GM19193 (cell line): ENCODE measurements around the gene ELF4.

ENCODE experiments used
- POLR2A ChIP-seq: IDR thresholded peaks from 4 replicates; pipeline ENCODE4 v1.6.1; 2011; ENCODE audit not compliant: insufficient read depth, insufficient read length; ENCODE audit errors: extremely low read depth

The ELF4 gene

DNA sequence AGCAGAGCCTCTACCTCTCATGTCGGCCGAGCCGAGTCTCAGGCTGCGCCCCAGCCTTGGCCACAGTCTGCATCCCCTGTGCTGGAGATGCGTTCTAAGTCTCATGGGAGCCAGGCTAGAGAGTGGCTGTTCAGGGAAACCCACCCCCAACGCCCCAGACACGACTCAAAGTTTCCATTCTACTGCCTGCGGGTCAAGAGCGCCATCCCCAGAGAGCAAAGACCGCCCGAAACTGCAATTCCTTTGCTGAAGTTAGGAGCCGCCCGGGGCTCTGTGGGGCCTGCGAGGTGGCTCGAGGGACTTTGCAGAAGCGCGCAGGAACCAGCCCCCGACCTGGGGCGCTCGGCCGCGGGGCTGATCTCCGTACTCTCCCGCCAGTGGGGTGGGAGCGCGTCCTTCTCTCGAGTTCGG lies 10.0 kb upstream of the ELF4 start:
- no peak for TF ChIP-seq POLR2A

DNA sequence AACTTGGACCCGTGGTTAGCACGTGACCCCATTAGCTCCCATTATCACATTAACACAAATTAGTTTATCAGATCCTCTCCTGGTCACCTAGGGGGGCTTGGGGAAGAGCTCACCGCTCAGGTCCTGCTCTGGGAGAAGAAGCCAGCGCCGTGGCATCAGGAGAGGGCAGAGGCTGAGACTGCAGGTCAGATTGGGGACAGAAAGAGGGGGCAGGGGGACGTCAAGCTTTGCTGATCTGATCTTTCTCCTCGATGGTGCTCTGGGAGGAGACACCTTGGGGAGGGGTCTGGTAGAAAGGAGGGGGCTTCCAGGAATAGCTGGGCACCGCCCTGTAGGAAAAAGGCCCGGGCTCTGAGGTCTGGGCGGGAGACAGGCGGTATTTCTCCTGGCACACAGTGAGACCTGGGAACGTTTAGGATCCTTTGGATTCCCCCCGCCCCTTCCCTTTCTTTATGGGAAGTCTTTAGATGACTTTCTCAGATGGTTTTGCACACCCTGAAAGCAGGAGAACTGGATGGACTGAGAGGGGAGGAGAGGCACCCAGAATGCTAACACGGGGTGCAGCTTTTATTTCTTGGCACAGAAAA lies 9.1 kb upstream of the ELF4 start:
- no peak for TF ChIP-seq POLR2A

DNA sequence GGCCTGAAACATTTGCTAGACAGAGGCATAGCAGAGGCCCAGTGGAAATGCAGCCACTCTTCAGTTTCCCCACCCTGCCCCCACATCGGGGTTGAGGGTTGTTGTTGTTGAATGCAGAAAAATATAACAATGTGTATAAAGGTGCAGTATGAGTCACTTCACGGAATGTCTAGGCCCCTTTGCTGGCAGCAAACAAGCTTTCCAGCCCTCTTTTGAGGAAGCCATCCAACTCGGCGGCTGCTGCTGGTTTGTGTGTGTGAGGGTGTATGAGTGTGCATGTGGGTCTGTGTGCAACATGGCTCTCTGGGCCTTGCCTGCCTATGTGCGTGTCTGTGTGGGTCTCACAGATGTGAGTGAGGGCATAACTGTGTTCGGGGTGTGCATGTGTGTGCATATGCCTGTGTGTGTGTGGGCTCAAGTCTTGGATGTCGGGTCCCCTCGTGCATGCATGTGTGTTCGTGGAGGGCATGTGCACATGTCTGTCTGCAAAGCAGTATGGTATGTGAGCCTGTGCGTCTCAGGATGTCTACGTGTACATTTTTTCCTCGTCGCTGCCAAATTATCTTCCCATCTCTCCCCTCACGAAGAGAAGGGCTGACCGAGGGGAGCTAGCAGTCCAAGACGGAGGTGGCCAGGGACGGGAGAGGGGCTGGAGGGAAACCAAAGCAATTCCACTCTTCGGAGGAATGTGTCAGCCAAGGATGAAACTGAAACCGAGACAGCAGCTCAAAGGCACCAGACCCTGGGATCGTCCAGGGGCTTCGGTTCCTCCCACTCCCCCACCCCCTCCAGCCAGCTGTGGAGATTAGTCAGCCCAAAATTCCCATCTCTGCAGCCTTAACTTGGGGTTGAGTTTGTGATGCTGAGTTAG lies 8.4 kb upstream of the ELF4 start:
- TF ChIP-seq POLR2A = no peak

DNA sequence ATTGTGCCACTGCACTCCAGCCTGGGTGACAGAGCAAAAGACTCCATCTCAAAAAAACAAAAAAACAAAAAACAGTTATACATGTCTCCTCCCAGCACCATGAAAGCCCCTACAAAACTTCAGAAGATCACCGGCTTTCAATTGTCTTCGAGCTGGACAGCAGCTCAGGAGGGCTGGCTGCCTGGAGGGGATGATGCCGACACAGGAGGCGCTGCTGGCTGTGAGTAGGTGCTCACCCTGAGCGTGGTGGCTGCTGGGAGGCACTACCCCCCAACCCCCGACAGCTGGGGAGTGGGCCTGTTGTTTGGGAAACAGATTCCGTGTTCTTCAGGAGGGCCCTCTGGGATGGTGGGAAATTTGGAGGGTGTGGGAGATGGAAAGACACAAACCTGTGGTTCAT lies 6.9 kb upstream of the ELF4 start:
- TF ChIP-seq POLR2A = no peak

DNA sequence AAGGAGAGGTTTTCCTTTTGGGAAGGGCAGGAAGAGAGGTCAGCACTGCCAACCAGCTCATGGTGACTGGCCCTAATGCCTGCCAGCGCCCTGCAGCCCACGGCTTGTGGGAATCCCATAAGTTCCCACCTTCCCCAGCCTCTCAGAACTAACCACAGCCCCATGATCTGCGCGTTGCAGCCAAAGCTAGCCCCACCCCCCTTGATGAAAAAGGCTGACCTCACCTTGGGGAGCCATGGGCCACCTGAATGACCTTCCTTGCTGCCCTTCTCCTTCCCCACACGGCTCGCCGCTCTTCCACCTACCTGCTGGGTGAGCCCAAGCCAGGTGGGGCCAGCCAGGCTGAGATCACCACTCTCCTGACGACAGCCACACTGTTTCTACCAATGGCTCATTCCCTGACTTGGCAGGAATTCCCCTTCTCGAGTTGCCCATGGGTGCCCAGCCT lies 3.9 kb upstream of the ELF4 start:
- no peak for TF ChIP-seq POLR2A

DNA sequence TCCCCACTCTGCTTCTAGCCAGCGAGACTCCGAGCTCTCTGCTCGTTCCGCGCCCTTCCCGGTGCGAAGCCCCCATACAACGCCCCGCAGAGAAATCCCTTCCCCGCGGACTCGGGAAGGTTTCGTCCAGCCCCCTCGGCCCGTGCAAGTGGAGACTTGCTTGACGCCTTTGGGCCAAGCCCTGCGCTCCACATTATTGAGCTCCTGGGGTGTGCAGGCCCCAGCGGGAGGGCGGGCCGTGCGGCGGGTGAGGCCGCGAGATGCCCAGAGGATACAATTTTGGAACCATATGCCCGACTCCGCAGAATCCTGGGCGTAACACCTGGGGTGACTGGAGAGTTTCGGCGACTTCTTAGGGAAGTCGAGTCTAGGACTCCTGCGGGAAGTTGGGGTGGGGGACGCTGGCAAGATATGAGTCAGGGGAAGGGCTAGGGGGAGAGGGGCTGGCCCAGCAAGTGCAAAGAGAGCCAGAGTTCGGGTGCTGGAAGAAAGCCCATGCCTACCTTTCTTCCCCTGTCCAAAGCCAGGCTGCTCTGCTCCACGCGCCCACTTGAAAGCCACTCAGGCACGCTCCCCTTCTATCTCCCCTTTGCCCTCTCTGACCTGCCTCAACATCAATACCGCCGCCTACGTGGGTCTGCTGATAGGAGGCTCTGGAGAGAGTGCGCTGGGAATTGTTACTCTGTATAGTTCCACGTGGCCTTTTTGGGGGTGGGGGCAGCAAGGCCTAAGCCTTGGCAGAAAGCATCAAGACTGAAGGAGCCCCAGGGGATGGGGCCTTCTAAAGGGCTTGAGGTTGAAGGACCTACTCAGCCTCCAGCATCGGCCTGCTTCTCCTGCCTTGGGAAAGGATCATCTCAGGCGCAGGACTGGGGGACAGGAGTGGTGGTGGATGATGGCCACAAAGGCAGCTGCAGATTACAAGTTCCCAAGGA lies 1.2 kb upstream of the ELF4 start:
- no peak for TF ChIP-seq POLR2A

DNA sequence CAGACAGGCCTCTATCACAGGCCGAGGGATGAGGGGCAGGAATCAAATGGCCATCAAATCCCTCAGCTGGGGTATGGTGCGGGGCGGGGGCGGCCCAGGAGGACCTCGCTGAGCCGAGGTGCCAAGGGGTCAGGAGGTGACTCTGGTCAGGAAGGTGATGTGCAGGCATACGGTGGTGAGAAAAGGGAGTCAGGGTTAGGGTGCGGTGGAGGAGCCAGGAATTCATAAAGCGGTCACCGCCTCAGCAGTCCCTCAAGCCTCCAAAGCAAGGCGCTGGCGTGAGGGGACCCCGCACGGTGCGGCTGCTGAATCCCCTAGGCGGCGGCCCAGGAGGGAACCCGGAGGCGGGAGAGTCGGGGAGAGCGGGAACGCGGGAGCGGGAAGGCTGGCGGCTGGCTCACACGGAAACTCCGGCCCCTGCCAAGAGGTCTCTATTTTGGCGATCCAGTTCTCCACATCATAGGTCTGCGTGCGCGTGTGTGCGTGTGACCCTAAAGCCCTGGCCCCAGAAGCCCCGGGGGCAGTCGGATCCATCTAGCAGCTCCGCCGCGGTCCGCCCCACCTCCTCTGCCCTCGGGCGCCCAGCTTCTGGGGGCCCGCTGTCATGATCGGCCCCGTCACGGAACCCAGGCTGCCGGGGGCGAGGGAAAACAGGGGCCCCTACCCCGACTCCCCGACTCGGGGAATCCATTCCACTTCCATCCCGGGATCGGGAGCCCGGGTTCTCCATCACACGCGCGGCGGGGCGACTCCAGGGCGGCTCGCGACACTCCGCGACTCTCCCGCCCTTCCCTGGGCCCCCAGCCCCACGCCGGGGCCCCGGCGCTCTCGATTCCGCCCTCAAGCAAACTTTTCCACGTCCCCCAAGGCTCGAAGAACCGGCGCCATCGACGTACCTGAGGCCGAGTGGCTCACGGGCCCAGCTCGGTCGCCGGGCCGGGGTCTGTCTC lies 593 bp downstream of the ELF4 start:
- TF ChIP-seq POLR2A = no peak

DNA sequence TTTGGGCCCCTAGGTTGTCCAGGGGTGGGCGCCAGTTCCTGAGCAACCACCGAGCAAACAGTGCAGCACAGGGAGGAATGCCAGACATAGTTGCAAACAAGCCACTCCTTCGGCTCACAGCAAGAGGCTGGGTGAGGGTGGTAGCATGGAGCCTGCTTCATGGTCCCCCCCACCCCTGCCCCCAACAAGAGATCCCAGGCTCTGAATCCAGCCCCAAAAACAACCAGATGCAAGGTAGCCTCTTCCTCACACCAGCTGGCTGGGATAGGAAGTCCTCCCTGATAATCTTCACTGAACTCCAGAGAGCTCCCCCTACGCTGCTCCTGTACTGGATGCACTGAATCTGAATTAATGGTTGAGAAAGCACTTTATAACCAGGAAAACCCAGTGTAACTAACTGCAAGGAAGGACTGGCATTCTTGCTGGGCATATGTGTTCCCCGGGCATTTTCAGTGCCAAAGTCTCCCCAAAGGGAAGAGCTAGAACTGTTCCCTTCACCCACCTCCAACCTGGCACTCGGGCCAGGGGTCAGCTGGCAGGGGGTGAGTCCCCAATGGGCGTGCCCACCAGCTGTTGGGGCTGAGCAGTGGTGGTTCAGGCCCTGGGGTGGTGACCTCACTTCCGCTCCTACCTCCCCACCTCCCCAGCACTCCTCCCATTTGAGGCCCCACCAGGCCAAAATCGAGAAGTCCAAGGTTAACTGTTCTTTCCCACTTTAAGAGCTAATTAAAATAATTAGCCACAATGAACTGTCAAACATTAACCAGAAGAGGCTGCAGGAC lies 1.5 kb downstream of the ELF4 start:
- TF ChIP-seq POLR2A = no peak

DNA sequence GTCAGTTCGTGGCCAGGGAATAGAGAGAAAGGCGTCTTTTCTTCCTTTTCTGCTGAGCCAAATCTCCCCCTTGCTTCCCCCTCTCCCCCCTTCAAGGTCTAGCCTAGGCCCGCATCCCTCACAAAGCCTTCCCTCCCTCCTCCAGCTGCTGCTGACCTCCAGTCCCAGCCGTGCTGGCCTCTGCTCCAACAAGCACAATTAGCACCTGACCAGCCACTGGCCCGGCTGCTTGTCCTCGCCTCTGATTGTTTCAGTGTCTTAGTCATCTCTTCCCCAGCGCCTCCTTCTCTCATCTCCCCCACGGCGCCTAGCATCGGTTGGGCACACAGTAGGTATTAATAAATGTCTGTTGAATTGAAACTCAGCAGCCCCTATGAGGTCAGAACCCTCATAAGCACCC lies 4.2 kb downstream of the ELF4 start:
- no peak for TF ChIP-seq POLR2A

DNA sequence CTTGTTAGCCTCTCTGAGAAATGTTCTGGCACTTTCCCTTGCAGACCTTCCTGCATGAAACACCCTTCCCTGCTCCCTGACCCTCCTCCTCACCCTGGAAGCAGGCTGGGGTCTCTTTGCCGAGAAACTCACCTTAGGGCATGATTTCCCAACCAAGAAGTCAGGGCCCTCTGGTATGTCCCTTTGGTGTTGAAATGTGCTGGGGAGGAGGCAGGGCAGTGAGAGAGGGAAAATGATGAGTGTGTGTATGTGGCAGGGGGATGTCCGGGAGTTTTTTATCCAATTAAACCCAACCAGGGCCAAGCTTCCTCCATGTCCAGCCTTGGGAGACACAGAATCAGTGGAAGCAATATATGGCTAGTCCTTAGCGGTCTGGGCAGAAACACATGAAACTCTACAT lies 5.1 kb downstream of the ELF4 start:
- no peak for TF ChIP-seq POLR2A

DNA sequence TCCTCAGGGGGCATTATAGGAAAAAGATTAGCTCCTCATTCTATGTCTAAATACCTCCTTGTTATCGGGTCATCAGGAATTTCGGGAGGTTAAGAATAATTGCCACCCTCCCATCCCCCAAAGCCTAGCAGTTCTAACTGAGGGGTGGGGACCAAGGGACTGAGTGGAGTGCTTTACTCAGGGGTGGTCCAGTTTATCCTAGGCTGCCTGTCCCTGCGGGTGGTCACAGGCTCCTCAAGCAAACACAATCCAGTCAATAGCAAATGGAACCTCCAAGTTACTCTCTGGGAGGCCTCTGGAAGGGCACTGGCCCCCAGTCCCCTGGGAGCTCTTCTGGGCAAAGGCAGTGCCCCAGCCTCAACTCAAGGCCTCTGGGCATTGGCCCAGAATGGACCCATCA lies 6.7 kb downstream of the ELF4 start:
- no peak for TF ChIP-seq POLR2A

DNA sequence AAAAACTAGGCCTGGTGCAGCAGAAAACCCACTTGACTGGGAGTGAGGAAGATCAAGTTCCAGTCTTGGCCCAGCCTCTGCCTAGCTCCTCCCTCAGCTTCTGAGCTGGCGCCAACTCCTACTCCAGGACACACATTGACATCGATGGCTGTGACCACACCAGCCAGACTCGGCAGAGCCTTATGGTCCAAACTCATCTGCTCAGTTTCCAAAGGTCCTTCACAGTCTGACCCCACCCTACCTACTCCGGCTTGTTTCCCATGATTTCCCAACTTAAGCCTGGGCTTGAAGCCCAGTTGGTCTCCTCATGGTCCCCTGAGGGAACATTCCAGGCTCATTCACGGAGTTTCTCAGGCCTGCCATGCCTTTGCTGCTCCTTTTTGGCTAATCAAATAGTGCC lies 10.1 kb downstream of the ELF4 start:
- no peak for TF ChIP-seq POLR2A

DNA sequence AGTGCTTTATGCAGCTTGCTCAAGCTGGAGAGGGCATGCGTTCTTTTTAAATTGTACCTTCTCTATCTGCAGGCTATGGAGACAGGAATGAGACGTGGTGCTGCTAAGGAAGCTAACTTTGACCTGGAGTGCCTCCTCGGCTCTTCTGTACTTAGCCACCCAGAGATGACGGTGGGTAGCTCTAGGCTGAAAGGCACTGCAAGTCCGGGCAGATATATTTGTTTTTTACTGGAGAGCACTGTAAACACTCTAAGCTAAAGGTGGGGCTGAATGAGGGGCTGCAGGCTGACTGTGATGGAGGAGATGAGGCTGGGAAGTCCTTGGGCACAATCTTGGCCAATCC lies 12.1 kb downstream of the ELF4 start:
- TF ChIP-seq POLR2A = no peak

DNA sequence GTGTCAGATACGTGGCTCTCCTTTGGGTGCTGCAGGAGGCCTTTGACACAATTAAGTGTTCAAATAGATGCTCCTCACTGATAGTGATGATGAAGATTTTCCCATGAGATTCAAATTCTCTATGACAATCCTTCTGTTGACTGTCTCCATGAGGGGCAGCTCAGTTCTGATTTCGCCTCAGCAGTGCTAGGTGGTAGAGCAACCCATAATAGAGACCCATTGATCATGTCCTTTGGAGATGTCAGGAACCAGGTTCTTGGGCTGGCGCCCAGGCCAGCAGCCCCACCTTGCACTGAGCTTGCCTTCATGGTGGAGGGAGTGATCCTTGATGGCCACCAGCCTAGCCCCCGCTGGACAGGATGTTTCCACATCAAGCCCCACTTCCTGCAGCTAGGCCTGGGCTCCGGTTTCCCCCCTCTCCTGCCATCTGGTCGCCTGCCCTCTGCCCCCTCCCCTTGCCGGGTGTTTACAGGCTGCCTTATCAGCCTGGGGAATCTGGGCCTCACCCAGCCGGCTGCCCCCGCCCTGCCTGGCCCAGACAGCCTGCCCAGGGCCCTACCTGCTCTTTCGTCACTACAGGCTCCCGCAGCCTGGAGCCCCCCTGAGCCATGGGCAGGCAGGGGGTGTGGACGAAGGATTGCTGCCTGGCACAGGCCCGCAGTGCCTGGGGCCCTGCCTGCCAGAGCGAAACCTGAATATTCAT lies 12.6 kb downstream of the ELF4 start:
- TF ChIP-seq POLR2A = no peak
